Measurements from ENCODE around the gene KRT16.
"Not testable (repeated sequence)": the region's sequence is repeated elsewhere in the genome, so short reads cannot be mapped to it uniquely, and the experiment has no call there.

DNA sequence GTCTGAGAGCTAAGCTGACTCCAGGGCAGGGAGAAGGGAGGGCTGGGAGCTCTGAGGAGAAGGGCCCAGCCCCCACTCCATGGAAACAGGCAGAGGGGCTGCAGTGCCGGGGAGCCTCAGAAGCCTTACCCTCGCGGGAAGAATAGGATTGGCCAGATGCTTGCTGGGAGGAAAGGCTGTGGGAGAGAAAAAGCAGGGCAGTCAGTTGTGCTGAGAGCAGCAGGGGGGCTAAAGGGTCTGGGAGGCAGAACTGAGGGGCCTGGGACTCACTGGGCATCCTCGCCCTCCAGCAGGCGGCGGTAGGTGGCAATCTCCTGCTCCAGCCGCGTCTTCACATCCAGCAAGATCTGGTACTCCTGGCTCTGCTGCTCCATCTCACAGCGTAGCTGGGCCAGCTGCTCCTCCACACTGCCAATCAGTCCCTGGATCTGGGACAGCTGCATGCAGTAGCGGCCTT is 2.5 kb downstream of the KRT16 start:
- TF ChIP-seq, protein P1, sequence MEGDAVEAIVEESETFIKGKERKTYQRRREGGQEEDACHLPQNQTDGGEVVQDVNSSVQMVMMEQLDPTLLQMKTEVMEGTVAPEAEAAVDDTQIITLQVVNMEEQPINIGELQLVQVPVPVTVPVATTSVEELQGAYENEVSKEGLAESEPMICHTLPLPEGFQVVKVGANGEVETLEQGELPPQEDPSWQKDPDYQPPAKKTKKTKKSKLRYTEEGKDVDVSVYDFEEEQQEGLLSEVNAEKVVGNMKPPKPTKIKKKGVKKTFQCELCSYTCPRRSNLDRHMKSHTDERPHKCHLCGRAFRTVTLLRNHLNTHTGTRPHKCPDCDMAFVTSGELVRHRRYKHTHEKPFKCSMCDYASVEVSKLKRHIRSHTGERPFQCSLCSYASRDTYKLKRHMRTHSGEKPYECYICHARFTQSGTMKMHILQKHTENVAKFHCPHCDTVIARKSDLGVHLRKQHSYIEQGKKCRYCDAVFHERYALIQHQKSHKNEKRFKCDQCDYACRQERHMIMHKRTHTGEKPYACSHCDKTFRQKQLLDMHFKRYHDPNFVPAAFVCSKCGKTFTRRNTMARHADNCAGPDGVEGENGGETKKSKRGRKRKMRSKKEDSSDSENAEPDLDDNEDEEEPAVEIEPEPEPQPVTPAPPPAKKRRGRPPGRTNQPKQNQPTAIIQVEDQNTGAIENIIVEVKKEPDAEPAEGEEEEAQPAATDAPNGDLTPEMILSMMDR (IDR thresholded peaks at IDR 0.05; ENCODE audit: control extremely low read depth in 1 of 3, insufficient read depth in 1 of 3, low read depth in 1 of 3, low read length in 3 of 3) = peak; percentile 45 to 59 (median 52)
- TF ChIP-seq POLR2A (IDR thresholded peaks at IDR 0.05; ENCODE audit: control extremely low read depth in 1 of 2, low read depth in 2 of 2, low read length in 2 of 2); EZH2 (IDR thresholded peaks at IDR 0.05; ENCODE audit: low read depth, low read length, severe bottlenecking); JUND (IDR thresholded peaks at IDR 0.05; ENCODE audit: low read length); GTF2F1 (IDR thresholded peaks at IDR 0.05; ENCODE audit: borderline replicate concordance, low read depth, low read length): not testable (repeated sequence)

Data from H1 (cell line).